HG03378 (cell line): Measurements from ENCODE around the gene TMED10.
"Not testable (repeated sequence)": the region's sequence is repeated elsewhere in the genome, so short reads cannot be mapped to it uniquely, and the experiment has no call there.

Experiments used
- ATAC-seq: cut with Tn5 transposase; IDR thresholded peaks from one replicate; pipeline ENCODE4 v1.9.1; 2021; ENCODE audit warnings: mild to moderate bottlenecking, moderate library complexity; ENCODE audit not compliant: unreplicated experiment

Gene TMED10

GRCh38 chr14:75196064-75196463 is 19.7 kb upstream of the TMED10 start:
- no peak for ATAC-seq

- no peak for ATAC-seq
Measured at GRCh38 chr14:75191100-75191499, 14.7 kb upstream of the TMED10 start.

- ATAC-seq, result no peak
Measured at GRCh38 chr14:75190023-75190422, 13.6 kb upstream of the TMED10 start.

- ATAC-seq, result no peak
Measured at GRCh38 chr14:75188520-75189268, 12.3 kb upstream of the TMED10 start.

- ATAC-seq, result no peak
Measured at GRCh38 chr14:75188086-75188485, 11.7 kb upstream of the TMED10 start.

GRCh38 chr14:75186953-75187352 is 10.5 kb upstream of the TMED10 start:
- ATAC-seq, result no peak

- no peak for ATAC-seq
Measured at GRCh38 chr14:75185251-75186040, 9.0 kb upstream of the TMED10 start.

- peak; percentile 66 for ATAC-seq
Measured at GRCh38 chr14:75184492-75184891, 8.1 kb upstream of the TMED10 start.

GRCh38 chr14:75184039-75184438 is 7.6 kb upstream of the TMED10 start:
- ATAC-seq, result no peak

GRCh38 chr14:75183225-75183624 is 6.8 kb upstream of the TMED10 start:
- ATAC-seq, result no peak

- no peak for ATAC-seq
Measured at GRCh38 chr14:75182821-75183220, 6.4 kb upstream of the TMED10 start.

GRCh38 chr14:75182163-75182562 is 5.8 kb upstream of the TMED10 start:
- ATAC-seq, result not testable (repeated sequence)

- ATAC-seq, result no peak
Measured at GRCh38 chr14:75181293-75182062, 5.1 kb upstream of the TMED10 start.

GRCh38 chr14:75175677-75176141 is 703 bp downstream of the TMED10 start:
- ATAC-seq, result peak; percentile 39

- no peak for ATAC-seq
Measured at GRCh38 chr14:75174066-75174465, 2.3 kb downstream of the TMED10 start.

GRCh38 chr14:75170772-75171171 is 5.6 kb downstream of the TMED10 start:
- ATAC-seq, result no peak

GRCh38 chr14:75168586-75169335 is 7.7 kb downstream of the TMED10 start:
- no peak for ATAC-seq

- no peak for ATAC-seq
Measured at GRCh38 chr14:75167325-75167724, 9.1 kb downstream of the TMED10 start.

- ATAC-seq, result no peak
Measured at GRCh38 chr14:75165586-75166391, 10.6 kb downstream of the TMED10 start.

- ATAC-seq, result no peak
Measured at GRCh38 chr14:75164809-75165208, 11.6 kb downstream of the TMED10 start.
